Fibroblast of the aortic adventitia (primary cell): ENCODE results near the gene FLOT1. TPM values are rescaled to one million over a fixed set of nuclear protein-coding genes. Genes with fewer than 3 reads are reported as not detected.
"Not testable (repeated sequence)": the region's sequence is repeated elsewhere in the genome, so short reads cannot be mapped to it uniquely, and the experiment has no call there.

Source experiments
- DNase-seq: peaks from one replicate; pipeline ENCODE4 v3.0.0-alpha.2; 2010; ENCODE audit warnings: low read depth
- H3K4me3 ChIP-seq: 2 replicates; pipeline ENCODE4 v1.5.1; 2011; ENCODE audit warnings: low read depth, mild to moderate bottlenecking, control low read depth, low read length, moderate library complexity
- total RNA-seq: library from RNA; depleted of rRNA; stranded (reverse); fragments of >200 nt; gene quantifications from 2 replicates; pipeline ENCODE4 v1.2.3, GENCODE V29; 2012; ENCODE audit warnings: low replicate concordance
- TF ChIP-seq, protein P1 (sequence below): IDR thresholded peaks from 2 replicates; pipeline ENCODE4 v1.5.1; 2011; ENCODE audit warnings: mild to moderate bottlenecking, low read length, control low read depth, inconsistent platforms; ENCODE audit not compliant: insufficient read depth

The FLOT1 gene
- total RNA-seq, 1 donor: 109 TPM

DNA sequence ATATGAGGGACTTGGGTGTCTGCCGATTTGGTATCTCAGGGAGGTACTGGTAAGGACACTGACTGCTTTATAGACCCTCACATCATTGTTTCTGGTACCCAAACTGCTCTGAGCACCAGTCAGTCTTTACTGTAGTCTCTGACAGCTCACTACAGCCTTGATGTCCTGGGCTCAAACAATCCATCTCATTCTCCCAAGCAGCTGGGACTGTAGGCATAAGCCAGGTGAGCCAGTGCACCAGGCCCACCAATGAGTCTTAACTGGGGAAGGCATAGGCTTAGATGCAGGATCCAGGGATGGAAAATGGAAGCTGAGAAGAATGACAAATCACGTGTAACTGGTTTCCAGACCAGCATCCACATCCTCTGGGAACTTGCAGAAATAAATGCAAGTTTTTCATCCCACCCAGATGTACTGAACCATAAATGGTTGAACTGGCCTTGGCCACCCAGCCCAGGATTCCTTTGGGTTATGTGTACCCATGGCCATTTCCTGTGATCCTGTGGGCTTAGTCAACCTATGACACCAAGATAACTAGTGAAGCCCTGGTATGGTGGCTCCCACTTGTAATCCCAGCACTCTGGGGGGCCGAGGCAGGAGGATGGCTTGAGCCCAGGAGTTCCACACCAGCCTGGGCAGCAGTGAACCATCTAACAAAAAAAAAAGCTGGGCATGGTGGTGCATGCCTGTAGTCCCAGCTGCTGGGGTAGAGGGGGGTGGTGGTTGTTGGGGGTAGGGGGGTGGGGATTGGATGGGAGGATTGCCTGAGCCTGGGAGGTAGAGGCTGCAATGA, 16.6 kb downstream of the FLOT1 start:
- DNase-seq: peak; percentile 52
- TF ChIP-seq, protein P1, sequence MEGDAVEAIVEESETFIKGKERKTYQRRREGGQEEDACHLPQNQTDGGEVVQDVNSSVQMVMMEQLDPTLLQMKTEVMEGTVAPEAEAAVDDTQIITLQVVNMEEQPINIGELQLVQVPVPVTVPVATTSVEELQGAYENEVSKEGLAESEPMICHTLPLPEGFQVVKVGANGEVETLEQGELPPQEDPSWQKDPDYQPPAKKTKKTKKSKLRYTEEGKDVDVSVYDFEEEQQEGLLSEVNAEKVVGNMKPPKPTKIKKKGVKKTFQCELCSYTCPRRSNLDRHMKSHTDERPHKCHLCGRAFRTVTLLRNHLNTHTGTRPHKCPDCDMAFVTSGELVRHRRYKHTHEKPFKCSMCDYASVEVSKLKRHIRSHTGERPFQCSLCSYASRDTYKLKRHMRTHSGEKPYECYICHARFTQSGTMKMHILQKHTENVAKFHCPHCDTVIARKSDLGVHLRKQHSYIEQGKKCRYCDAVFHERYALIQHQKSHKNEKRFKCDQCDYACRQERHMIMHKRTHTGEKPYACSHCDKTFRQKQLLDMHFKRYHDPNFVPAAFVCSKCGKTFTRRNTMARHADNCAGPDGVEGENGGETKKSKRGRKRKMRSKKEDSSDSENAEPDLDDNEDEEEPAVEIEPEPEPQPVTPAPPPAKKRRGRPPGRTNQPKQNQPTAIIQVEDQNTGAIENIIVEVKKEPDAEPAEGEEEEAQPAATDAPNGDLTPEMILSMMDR: no peak

DNA sequence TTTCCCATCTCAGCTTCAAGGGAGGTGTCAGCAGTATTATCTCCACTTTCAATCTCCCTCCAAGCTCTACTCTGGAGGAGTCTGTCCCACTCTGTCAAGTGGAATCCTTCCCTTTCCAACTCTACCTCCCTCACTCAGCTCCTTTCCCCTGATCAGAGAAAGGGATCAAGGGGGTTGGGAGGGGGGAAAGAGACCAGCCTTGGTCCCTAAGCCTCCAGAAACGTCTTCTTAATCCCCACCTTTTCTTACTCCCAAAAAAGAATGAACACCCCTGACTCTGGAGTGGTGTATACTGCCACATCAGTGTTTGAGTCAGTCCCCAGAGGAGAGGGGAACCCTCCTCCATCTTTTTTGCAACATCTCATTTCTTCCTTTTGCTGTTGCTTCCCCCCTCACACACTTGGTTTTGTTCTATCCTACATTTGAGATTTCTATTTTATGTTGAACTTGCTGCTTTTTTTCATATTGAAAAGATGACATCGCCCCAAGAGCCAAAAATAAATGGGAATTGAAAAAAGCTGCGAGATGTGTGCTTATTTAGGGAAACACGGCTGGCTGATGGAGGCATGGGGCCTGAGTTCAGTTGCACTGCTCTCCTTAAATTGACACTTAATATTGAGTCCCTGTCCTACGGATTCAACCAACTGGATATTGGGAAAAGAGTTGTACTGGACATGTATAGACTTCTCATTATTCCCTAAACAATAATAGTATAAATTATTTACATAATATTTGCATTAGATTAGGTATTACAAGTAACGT, 17.4 kb downstream of the FLOT1 start:
- no peak for DNase-seq
- H3K4me3 ChIP-seq: no peak overlapping the region
- TF ChIP-seq, protein P1: no peak

More for the DNA sequence above, 16.6 kb downstream of the FLOT1 start:
- H3K4me3 ChIP-seq: no peak overlapping the region

DNA sequence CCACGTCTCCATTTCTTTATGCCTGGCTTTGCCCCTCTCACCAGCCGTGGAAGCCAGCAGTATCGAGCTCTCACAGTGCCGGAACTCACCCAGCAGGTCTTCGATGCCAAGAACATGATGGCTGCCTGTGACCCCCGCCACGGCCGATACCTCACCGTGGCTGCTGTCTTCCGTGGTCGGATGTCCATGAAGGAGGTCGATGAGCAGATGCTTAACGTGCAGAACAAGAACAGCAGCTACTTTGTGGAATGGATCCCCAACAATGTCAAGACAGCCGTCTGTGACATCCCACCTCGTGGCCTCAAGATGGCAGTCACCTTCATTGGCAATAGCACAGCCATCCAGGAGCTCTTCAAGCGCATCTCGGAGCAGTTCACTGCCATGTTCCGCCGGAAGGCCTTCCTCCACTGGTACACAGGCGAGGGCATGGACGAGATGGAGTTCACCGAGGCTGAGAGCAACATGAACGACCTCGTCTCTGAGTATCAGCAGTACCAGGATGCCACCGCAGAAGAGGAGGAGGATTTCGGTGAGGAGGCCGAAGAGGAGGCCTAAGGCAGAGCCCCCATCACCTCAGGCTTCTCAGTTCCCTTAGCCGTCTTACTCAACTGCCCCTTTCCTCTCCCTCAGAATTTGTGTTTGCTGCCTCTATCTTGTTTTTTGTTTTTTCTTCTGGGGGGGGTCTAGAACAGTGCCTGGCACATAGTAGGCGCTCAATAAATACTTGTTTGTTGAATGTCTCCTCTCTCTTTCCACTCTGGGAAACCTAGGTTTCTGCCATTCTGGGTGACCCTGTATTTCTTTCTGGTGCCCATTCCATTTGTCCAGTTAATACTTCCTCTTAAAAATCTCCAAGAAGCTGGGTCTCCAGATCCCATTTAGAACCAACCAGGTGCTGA, 18.4 kb downstream of the FLOT1 start:
- H3K4me3 ChIP-seq: peak overlapping the region; percentile 48
- not testable (repeated sequence) for DNase-seq

DNA sequence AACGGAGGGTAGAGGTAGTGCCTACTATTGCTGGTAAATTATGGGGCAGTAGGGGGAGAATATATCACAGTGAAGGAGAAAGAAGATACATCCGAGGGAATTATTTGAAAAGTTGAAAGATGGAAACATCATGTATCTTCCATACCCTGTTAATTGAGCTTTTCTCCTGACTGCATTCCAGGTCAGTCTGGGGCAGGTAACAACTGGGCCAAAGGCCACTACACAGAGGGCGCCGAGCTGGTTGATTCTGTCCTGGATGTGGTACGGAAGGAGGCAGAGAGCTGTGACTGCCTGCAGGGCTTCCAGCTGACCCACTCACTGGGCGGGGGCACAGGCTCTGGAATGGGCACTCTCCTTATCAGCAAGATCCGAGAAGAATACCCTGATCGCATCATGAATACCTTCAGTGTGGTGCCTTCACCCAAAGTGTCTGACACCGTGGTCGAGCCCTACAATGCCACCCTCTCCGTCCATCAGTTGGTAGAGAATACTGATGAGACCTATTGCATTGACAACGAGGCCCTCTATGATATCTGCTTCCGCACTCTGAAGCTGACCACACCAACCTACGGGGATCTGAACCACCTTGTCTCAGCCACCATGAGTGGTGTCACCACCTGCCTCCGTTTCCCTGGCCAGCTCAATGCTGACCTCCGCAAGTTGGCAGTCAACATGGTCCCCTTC, 19.2 kb downstream of the FLOT1 start:
- peak overlapping the region; percentile 87 for H3K4me3 ChIP-seq
- DNase-seq: not testable (repeated sequence)

DNA sequence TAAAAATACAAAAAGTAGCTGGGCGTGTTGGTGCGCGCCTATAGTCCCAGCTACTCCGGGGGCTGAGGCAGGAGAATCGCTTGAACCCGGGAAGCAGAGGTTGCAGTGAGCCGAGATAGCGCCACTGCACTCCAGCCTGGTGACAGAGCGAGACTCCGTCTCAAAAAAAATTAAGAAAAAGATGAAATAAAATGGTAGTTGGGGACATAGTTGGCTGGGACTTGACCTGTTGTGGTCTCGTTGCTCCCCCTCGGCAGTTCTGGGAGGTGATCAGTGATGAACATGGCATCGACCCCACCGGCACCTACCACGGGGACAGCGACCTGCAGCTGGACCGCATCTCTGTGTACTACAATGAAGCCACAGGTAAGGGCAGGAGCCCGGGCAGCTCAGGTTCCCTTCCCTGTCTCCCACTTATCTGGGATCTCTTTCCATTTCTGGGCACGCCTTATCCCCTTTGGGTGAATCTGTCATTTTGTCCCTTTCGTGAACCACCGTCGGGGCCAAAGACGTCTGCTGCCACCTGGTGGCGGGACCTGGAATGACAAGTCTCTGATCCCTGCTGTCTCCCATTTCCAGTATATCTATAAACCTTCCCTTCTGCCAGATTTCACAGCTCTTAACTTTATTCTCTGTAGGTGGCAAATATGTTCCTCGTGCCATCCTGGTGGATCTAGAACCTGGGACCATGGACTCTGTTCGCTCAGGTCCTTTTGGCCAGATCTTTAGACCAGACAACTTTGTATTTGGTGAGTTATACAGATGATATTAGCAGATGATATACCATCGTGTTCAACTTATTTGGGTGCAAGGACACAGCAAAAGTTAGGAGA, 20.0 kb downstream of the FLOT1 start:
- TF ChIP-seq, protein P1: peak; percentile 89

DNA sequence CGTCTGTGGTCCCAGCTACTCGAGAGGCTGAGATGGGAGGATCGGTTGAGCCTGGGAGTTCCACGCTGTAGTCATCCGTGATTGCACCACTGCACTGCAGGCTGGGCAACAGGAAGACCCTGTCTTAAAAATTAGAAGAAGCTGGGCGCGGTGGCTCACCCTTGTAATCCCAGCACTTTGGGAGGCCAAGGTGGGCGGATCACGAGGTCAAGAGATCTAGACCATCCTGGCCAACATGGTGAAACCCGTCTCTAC, 20.5 kb downstream of the FLOT1 start:
- DNase-seq: peak; percentile 61
- H3K4me3 ChIP-seq: peak overlapping the region; percentile 87

More for the DNA sequence above, 20.0 kb downstream of the FLOT1 start:
- peak; percentile 83 for DNase-seq
- H3K4me3 ChIP-seq: peak overlapping the region; percentile 87

DNA sequence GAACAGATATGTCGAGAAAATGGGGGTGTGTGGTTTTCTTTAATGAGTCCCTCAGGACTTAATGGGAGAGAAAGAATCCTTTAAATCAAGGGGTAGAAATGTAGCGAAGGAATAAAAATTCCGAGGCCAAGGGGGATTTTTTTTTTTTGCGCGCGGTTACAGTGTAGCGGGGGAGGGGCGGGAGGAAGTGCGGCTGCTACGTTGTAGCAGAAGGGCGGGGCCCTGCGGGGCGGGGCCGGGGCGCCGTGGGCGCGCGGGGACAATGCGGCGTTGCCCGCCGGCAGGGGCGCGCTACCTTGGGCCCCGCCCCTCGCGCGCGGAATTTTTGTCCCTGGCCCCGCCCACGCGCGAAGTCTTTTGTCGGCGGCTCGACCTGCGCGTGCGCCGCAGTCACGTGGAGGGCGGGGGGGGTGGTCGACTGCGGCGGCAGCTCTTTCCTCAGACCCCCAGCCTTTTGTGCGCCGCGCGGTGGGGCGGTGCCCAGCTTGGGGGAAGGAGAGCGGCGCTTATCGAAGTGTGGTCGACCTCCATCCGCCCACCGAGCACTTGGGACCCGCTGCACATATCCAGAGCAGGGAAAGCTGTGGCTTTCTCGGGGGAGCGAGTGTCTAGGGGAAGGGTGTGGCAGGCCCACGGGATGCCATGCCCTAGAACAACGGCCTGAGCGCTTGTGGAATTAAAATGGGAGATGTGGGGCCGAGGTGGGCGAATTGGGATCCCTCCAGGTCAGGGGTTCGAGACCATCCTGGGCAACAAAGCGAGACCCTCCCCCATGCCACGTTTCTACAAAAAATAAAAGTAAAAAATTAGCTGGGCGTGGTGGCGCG, 21.1 kb downstream of the FLOT1 start:
- H3K4me3 ChIP-seq: peak overlapping the region; percentile 87
- TF ChIP-seq, protein P1: peak; percentile 40
- peak; percentile 89 for DNase-seq
